Caki2 (cell line): ENCODE results near the gene SAFB2. TPM values are rescaled to one million over a fixed set of nuclear protein-coding genes. Genes with fewer than 3 reads are reported as not detected.

Experiments used
- DNase-seq: peaks from one replicate; pipeline ENCODE4 v3.0.0-alpha.2; 2015; ENCODE audit warnings: low read depth
- in situ Hi-C: cut with HindIII; loops from 2 replicates; pipeline ENCODE4 v1.10.0; 2016; ENCODE audit warnings: low sequenced_read_pairs, low pct_unique_long_range_greater_than_20kb, mixed read lengths
- total RNA-seq: library from RNA; depleted of rRNA; stranded (reverse); fragments of >200 nt; shearing (Covaris generic); gene quantifications from 2 replicates; pipeline ENCODE4 v1.2.3, GENCODE V29; 2014; ENCODE audit warnings: low replicate concordance

Gene SAFB2
- total RNA-seq, 1 experiment from 2014 or later = 12.9 TPM

GRCh38 chr19:5564930-5565329 lies 57.6 kb downstream of the SAFB2 start:
- no peak for DNase-seq
- in situ Hi-C loops = no loop called here

- in situ Hi-C loops = no loop called here
- DNase-seq = peak; percentile 75
These were observed 58.5 kb downstream of the SAFB2 start for GRCh38 chr19:5563935-5564612.

- in situ Hi-C loops = no loop called here
- no peak for DNase-seq
These were observed 59.6 kb downstream of the SAFB2 start for GRCh38 chr19:5563008-5563431.

GRCh38 chr19:5562280-5562679 lies 60.3 kb downstream of the SAFB2 start:
- DNase-seq = no peak
- in situ Hi-C loops = no loop called here

GRCh38 chr19:5561559-5561958 lies 61.0 kb downstream of the SAFB2 start:
- in situ Hi-C loops = no loop called here
- DNase-seq = no peak

GRCh38 chr19:5560156-5560555 lies 62.4 kb downstream of the SAFB2 start:
- DNase-seq = no peak
- in situ Hi-C loops = no loop called here

- DNase-seq = no peak
- in situ Hi-C loops = no loop called here
These were observed 62.8 kb downstream of the SAFB2 start for GRCh38 chr19:5559804-5560133.

- in situ Hi-C loops = no loop called here
- no peak for DNase-seq
These were observed 64.4 kb downstream of the SAFB2 start for GRCh38 chr19:5558101-5558621.

GRCh38 chr19:5557691-5558090 lies 64.9 kb downstream of the SAFB2 start:
- no peak for DNase-seq
- in situ Hi-C loops = no loop called here

- DNase-seq = no peak
- in situ Hi-C loops = no loop called here
These were observed 67.7 kb downstream of the SAFB2 start for GRCh38 chr19:5554828-5555227.

GRCh38 chr19:5553892-5554291 lies 68.7 kb downstream of the SAFB2 start:
- in situ Hi-C loops = no loop called here

GRCh38 chr19:5547881-5548280 lies 74.7 kb downstream of the SAFB2 start:
- DNase-seq = no peak
- in situ Hi-C loops = no loop called here

More at GRCh38 chr19:5553892-5554291, 68.7 kb downstream of the SAFB2 start:
- no peak for DNase-seq

GRCh38 chr19:5545984-5546383 lies 76.6 kb downstream of the SAFB2 start:
- DNase-seq = no peak
- in situ Hi-C loops = no loop called here

- DNase-seq = no peak
- in situ Hi-C loops = no loop called here
These were observed 77.5 kb downstream of the SAFB2 start for GRCh38 chr19:5545051-5545450.

- in situ Hi-C loops = no loop called here
- no peak for DNase-seq
These were observed 79.9 kb downstream of the SAFB2 start for GRCh38 chr19:5542665-5543064.

GRCh38 chr19:5541456-5541855 lies 81.1 kb downstream of the SAFB2 start:
- no peak for DNase-seq
- in situ Hi-C loops = no loop called here

GRCh38 chr19:5540208-5540607 lies 82.4 kb downstream of the SAFB2 start:
- no peak for DNase-seq
- in situ Hi-C loops = no loop called here

- in situ Hi-C loops = no loop called here
- no peak for DNase-seq
These were observed 84.7 kb downstream of the SAFB2 start for GRCh38 chr19:5537870-5538269.
